Epithelial cell of esophagus (primary cell): ENCODE results near the gene BRWD1.

Experiments
- DNase-seq: peaks from one replicate; pipeline ENCODE4 v3.0.0; 2010; ENCODE audit warnings: low read depth
- H3K4me3 ChIP-seq: 2 replicates; pipeline ENCODE4 v1.5.1; 2011; ENCODE audit warnings: mild to moderate bottlenecking, low read length, control low read depth
- TF ChIP-seq, protein P1 (sequence below): IDR thresholded peaks from 2 replicates; pipeline ENCODE4 v1.5.1; 2011; ENCODE audit warnings: low read depth, mild to moderate bottlenecking, low read length, control low read depth, inconsistent platforms; ENCODE audit not compliant: insufficient read depth; ENCODE audit errors: missing control alignments

The BRWD1 gene

DNA sequence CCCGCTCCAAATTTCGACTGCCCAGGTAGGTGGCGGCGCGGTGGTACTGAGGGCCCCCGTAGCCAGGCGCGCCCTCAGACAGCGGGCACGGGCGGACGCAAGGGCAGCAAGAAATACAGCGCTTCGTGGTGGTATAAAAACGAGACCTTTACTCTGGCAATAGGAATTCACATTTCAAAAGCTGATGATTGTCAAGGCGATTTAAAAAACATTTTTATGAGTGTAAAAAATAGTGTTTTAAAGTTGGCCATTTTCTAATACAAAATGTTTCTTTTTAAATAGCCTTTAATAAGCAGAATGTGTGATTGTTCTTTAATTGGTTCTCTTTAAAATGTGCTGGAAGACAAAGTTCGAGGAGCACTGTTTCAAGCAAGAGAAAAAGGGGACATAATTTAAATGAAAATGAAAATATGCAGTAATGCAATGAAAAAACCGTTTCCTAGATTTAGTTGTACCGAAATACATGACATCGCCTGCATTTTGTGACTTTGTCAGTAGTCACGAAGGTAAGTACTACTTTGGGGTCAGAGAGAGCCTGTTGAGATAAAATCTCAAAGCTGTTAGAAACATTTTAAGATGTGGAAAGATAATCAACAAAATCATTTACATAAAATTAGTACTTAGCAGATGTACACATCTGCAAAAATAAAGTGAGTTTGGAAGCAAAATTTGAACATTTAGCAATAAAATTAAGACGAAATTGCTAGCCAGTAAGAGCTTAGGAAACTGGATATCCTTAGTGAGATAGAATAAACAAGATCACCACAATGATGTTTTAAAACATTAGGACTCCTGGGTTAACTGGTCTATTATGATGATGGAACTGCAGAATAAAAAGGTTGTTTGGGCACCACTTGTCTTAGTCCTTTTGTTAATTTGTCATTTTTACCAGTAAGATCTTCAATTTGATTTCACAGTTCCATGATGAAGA lies 129.1 kb downstream of the BRWD1 start:
- peak overlapping the region; percentile 81 for H3K4me3 ChIP-seq
- TF ChIP-seq, protein P1, sequence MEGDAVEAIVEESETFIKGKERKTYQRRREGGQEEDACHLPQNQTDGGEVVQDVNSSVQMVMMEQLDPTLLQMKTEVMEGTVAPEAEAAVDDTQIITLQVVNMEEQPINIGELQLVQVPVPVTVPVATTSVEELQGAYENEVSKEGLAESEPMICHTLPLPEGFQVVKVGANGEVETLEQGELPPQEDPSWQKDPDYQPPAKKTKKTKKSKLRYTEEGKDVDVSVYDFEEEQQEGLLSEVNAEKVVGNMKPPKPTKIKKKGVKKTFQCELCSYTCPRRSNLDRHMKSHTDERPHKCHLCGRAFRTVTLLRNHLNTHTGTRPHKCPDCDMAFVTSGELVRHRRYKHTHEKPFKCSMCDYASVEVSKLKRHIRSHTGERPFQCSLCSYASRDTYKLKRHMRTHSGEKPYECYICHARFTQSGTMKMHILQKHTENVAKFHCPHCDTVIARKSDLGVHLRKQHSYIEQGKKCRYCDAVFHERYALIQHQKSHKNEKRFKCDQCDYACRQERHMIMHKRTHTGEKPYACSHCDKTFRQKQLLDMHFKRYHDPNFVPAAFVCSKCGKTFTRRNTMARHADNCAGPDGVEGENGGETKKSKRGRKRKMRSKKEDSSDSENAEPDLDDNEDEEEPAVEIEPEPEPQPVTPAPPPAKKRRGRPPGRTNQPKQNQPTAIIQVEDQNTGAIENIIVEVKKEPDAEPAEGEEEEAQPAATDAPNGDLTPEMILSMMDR: no peak
- no peak for DNase-seq

DNA sequence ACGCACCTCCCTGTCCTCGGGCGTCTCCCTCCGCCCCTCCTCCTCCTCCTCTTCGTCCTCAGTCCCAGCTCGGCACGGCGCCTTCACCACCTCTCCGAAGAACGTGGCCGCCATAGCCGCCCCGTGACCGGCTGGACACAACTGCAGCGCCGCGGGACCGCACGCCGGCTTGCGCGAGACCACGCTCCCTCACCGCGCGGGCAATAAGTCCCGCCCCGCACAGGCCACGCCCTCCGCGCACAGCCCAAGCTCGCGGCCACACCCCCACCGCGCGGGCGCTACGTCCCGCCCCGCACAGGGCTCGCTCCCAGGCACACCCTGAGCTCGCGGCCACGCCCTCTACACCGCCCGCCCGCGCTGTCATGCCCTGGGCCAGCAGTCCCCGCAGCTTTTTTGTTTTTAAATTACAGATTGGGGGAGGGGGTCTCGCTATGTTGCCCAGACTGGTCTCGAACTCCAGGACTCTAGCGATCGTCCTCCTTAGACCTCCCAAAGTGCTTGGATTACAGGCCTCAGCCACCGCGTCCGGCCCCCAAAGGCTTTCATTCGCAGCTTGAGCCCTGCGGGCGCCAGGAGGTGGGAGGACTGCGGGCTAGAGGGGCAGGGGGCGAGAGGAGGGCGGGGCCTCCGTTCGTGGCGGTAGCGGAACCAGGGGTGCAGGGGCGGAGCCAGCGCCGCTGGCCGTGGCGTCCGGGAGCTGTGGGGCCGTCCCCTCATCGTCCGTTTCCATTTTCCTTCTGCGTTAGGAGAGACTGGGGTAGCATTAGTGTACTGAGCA lies 130.0 kb downstream of the BRWD1 start, which contains the start of gene PSMG1:
TSS of gene PSMG1 (minus strand) at position 180 of the 778 bp plus-strand sequence. CDS start at position 114, 66 bp downstream.
- peak within 1 kb of the TSS; percentile 81 for H3K4me3 ChIP-seq
- TF ChIP-seq, protein P1: no peak
- DNase-seq: peak; percentile 97

DNA sequence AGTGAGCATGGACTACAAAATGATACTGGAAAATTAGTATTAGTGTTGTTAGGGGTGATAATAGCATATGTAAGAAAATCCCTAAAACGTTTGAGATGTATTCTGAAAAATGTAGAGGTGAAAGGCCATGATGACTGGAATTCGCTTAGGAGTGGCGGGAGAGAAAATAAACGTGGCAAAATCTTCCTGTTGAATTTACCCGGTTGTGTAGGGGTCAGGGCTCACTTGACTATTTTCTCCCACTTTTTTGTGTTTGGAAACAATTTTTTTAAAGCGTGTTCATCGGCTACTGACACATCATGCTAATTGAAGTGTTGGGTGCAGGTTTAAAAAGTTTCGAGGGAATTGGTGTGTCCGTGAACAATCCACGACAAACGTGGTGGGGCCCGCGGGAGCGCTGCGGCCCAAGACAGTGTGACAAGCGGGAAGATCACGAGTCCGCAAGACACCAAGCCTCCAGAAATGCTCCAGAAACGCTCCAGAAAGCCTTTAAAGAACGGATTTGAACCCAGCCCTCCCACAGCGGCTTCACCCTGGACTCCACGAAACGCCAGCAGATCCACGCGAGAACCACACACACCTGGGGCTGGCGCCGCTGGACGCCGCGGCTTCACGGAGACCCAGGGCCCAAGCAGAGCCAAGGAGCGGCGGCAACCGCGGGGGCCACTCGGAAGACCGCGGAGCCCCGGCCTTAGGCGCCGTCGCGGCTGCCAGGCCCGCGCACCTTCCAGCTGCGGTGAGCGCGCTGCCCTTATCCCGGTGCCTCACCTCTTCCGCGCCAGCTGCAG lies 130.8 kb downstream of the BRWD1 start:
- TF ChIP-seq, protein P1: no peak
- DNase-seq: peak; percentile 18

DNA sequence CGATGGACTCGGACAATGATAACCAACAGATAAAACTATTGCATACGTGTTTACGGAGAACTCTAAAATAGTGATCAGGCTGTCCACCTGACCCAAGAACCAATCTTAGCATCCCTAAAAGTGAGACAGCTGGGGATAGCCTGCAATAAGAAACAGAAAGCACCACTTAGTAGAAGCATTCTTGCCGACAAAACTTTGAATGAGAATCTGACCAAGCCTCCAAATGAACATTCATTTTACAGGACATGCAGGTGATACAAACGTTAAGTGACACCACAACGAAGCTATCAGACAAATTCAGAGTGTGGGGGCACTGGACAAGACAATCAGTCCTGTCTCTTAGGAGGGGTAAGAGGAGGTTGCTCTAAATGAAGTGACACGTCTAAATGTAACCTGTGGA lies 131.4 kb downstream of the BRWD1 start:
- no peak for DNase-seq
- peak overlapping the region; percentile 81 for H3K4me3 ChIP-seq
- TF ChIP-seq, protein P1: no peak

More for the DNA sequence above, 130.8 kb downstream of the BRWD1 start:
- peak overlapping the region; percentile 81 for H3K4me3 ChIP-seq

DNA sequence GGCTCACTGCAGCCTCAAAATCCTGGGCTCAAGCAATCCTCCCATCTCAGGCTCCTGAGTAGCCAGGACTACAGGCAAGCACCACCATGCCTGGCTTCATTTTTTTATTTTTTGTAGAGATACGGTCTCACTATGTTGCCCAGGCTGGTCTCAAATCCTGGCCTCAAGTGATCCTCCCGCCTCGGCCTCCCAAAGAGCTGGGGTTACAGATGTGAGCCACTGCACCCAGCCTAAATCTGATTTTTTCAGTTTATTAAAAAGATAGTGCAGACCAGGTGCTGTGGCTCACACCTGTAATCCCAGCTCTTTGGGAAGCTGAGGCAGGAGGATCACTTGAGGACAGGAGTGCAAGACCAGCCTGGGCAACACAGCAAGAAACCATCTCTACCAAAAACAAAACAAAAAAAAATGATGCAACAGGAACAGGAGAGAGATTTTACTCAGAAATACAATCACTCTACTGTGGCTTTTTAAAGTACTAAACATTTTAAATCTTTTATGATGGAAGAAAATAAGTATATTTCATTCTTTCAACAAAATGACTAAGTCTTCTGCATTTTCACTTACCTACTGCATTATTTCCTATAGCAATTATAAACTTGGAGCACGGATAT lies 132.1 kb downstream of the BRWD1 start:
- TF ChIP-seq, protein P1: no peak
- no peak overlapping the region for H3K4me3 ChIP-seq
- no peak for DNase-seq

DNA sequence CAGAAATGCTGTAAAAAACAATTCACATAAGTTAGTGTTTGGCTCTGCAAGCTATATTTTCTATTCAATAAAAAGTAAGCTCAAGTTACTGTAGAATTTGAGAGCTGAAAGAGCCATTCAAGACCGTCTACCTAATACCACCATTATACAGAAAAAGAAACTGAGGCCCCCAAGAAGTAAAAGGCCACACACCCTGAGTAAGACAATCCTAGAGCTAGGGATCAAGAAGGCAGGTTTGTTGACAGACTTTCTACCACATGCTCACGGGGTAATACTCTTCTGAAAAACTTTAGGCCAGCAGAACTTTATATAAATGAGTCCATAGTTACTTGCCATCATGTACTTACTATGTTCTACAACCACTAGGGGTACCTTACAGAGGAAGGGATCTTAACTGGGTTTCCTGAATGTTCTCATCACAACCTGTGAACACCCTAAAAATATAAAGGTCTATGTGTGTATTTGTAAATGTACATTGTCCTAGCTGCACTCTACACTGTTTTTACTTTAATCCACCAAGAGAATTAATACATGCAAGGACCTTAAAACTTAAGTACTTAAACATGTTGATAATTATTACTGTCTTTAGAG lies 132.9 kb downstream of the BRWD1 start:
- peak; percentile 19 for DNase-seq
- TF ChIP-seq, protein P1: peak; percentile 26

More for the DNA sequence above, 132.9 kb downstream of the BRWD1 start:
- H3K4me3 ChIP-seq: no peak overlapping the region
